ENCODE results near the gene ARID5B. TPM values are rescaled to one million over a fixed set of nuclear protein-coding genes. Genes with fewer than 3 reads are reported as not detected.

Gene ARID5B
- total and polyA plus RNA-seq, 2 donors (not counting 1 experiment from before 2014, with no cell fraction given): 22.4 to 237 TPM

- ChIA-PET CTCF (interaction anchor here (0.5 to 3.7 kb wide), 7 partner anchors 9 to 196 kb away, joined by 3 to 40 read pairs (median 4); partner anchors contain the start of gene ARID5B), POLR2A (interaction anchor here (0.6 to 3.6 kb wide), 7 partner anchors 27 to 195 kb away, joined by 3 to 24 read pairs (median 4); partner anchors contain the start of gene ARID5B)
- 17% methylated on average over 4 of the region's 5 CpGs for WGBS (ENCODE audit: insufficient coverage)
- peaks cover 0 to 5% (median 2%) of the 10 kb centered on the region in 3 donors for H3K9me3 ChIP-seq (ENCODE audit: control extremely low read depth in 1 of 3, control insufficient read depth in 2 of 3, insufficient read depth in 1 of 3, low read length in 2 of 3)
- peaks cover 95% of the 10 kb centered on the region for H3K79me2 ChIP-seq (ENCODE audit: control insufficient read depth, insufficient read depth, low read length)
- ATAC-seq (ENCODE audit: low read depth): no peak
- no peaks in the 10 kb centered on the region for H4K20me1 ChIP-seq (ENCODE audit: control insufficient read depth, insufficient read depth, low read length, poor library complexity, severe bottlenecking)
- peaks cover 95% of the 10 kb centered on the region for H3K4me1 Mint-ChIP-seq
- TF ChIP-seq CTCF (IDR thresholded peaks at IDR 0.05) (no peak), EZH2 (IDR thresholded peaks at IDR 0.05; ENCODE audit: borderline replicate concordance, insufficient read depth, low read depth, low read length, poor library complexity, severe bottlenecking) (no peak)
- peak overlapping the region; percentile 69 for H3K9ac ChIP-seq (ENCODE audit: low read length)
- peak overlapping the region; percentile 85 to 92 for H3K27ac ChIP-seq (ENCODE audit: low read length in 2 of 2)
- peak overlapping the region; percentile 85 for H3K4me3 Mint-ChIP-seq
- H3K9me3 Mint-ChIP-seq (ENCODE audit: insufficient read depth): no peaks in the 10 kb centered on the region
- H3K4me2 ChIP-seq (replicated peaks; ENCODE audit: low read depth, low read length, poor library complexity, severe bottlenecking): peak overlapping the region; percentile 70
- H3K4me1 ChIP-seq (ENCODE audit: control insufficient read depth in 2 of 2, insufficient read depth in 2 of 2, low read length in 2 of 2): peaks cover 92 to 96% of the 10 kb centered on the region in 2 donors
- H2AFZ ChIP-seq (ENCODE audit: insufficient read depth, low read depth, low read length, poor library complexity, severe bottlenecking): no peak overlapping the region
- intact Hi-C loops (cut with micrococcal nuclease): loop anchor here (2.0 to 10.0 kb wide), 3 partner anchors 14 to 764 kb away; no protein-coding TSS in a partner anchor
- H3K27ac Mint-ChIP-seq: peak overlapping the region; percentile 86
- H3K4me3 ChIP-seq (ENCODE audit: control extremely low read depth in 1 of 5, extremely low read depth in 1 of 5, insufficient read depth in 1 of 5, low read depth in 2 of 5, low read length in 4 of 5): peak overlapping the region in 4 of 5 experiments; percentile 39 to 60 (median 44)
- peaks cover 0 to 26% of the 10 kb centered on the region in 2 experiments for H3K36me3 ChIP-seq (replicated peaks in 1 of 2; ENCODE audit: control extremely low read depth in 1 of 2, control insufficient read depth in 1 of 2, extremely low read depth in 1 of 2, insufficient read depth in 2 of 2, low read length in 1 of 2)
- no peaks in the 10 kb centered on the region for H3K27me3 ChIP-seq (replicated peaks in 1 of 4; ENCODE audit: control extremely low read depth in 1 of 4, control insufficient read depth in 3 of 4, insufficient read depth in 4 of 4, low read length in 3 of 4)
- H3K27me3 Mint-ChIP-seq: no peaks in the 10 kb centered on the region
- DNase-seq: no peak
These were observed 147.0 kb downstream of the ARID5B start for GRCh38 chr10:62048470-62048869.

Measured in B cell (primary cell).